DLD1 (cell line): ENCODE data around the gene KRT31.
"Not testable (repeated sequence)": the region's sequence is repeated elsewhere in the genome, so short reads cannot be mapped to it uniquely, and the experiment has no call there.

Experiments used
- in situ Hi-C: cut with HindIII; loops from 2 replicates; pipeline ENCODE4 v1.10.0; 2017; ENCODE audit warnings: low sequenced_read_pairs

The KRT31 gene

DNA sequence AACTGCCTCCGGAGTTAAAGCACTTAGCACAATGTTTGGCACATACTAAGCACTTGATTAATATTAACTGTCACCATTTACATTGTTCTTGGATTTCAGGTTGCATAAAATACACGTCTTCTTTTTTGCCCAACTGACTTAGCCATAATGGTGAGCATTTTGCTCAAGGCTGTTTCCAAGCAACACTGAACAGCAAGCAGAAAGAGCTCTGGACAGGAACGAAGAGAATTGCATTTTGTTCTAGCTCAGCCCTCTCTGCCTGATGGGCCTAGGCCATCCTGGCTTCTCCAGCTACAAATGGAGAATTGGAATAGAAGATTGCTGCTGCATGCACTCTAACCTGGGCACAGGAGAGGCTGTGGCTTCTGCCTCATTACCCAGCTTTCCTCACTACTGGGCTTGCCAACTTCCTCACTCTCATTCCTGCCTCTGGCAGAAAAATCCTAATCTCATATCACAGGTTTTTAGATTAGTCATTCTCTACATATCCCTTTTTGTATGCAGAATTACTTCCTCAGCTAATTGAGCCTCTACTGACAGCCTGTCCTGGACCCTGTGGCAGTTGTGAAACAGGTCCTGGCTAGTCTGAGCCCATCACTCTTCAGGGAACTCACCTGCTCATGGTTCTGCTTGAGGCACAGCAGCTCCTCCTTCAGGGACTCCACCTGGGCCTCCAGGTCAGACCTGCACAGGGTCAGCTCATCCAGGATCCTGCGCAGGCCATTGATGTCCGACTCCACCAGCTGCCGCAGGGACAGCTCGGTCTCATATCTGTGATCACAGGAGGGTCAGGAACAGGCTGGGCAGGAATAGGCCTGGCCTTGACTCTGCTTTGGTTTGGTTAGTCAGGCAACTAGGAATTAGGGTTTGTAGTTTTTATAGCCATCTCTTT, 49.3 kb downstream of the KRT31 start:
- in situ Hi-C loops: no loop called here

- in situ Hi-C loops: not testable (repeated sequence)
Measured at GRCh38 chr17:41346421-41346820, 51.0 kb downstream of the KRT31 start.

GRCh38 chr17:41345992-41346391, 51.4 kb downstream of the KRT31 start:
- in situ Hi-C loops: no loop called here
